KOPT-K1 (cell line): ENCODE data around the gene CAMK1D.

ENCODE experiments used
- H3K27ac ChIP-seq: fragments of 200-600 bp; sonication (generic); 2 replicates; pipeline ENCODE4 v1.5.1; 2016; ENCODE audit warnings: antibody characterized with exemption, mild to moderate bottlenecking, low read depth, low read length; ENCODE audit not compliant: poor library complexity, severe bottlenecking
- H3K36me3 ChIP-seq: fragments of 200-600 bp; sonication (generic); 2 replicates; pipeline ENCODE4 v1.5.1; 2017; ENCODE audit warnings: antibody characterized with exemption, mild to moderate bottlenecking, low read length, moderate library complexity; ENCODE audit not compliant: insufficient read depth
- H3K9me3 ChIP-seq: fragments of 200-600 bp; sonication (generic); 2 replicates; pipeline ENCODE4 v1.5.1; 2017; ENCODE audit warnings: antibody characterized with exemption, low read length, mild to moderate bottlenecking; ENCODE audit not compliant: insufficient read depth, poor library complexity, severe bottlenecking

CAMK1D gene

GRCh38 chr10:12829831-12830390 lies 480.6 kb downstream of the CAMK1D start:
- Histone ChIP-seq H3K27ac (no peak overlapping the region), H3K36me3 (no peaks in the 10 kb centered on the region), H3K9me3 (no peaks in the 10 kb centered on the region)

- H3K36me3 ChIP-seq, result no peaks in the 10 kb centered on the region
- no peak overlapping the region for H3K27ac ChIP-seq
- H3K9me3 ChIP-seq, result no peaks in the 10 kb centered on the region
Measured at GRCh38 chr10:12832096-12832495, 482.7 kb downstream of the CAMK1D start.

- H3K36me3 ChIP-seq, result no peaks in the 10 kb centered on the region
- H3K27ac ChIP-seq, result no peak overlapping the region
- H3K9me3 ChIP-seq, result no peaks in the 10 kb centered on the region
Measured at GRCh38 chr10:12833451-12833850, 484.1 kb downstream of the CAMK1D start.

- Histone ChIP-seq H3K9me3 (no peaks in the 10 kb centered on the region), H3K27ac (no peak overlapping the region), H3K36me3 (no peaks in the 10 kb centered on the region)
Measured at GRCh38 chr10:12834116-12834665, 484.8 kb downstream of the CAMK1D start.

- no peak overlapping the region for H3K27ac ChIP-seq
- no peaks in the 10 kb centered on the region for H3K9me3 ChIP-seq
Measured at GRCh38 chr10:12834721-12835120, 485.4 kb downstream of the CAMK1D start.

GRCh38 chr10:12835709-12836108 lies 486.4 kb downstream of the CAMK1D start:
- Histone ChIP-seq H3K27ac (no peak overlapping the region), H3K9me3 (no peaks in the 10 kb centered on the region), H3K36me3 (no peaks in the 10 kb centered on the region)

More at GRCh38 chr10:12834721-12835120, 485.4 kb downstream of the CAMK1D start:
- H3K36me3 ChIP-seq, result no peaks in the 10 kb centered on the region

GRCh38 chr10:12838366-12838765 lies 489.0 kb downstream of the CAMK1D start:
- no peak overlapping the region for H3K27ac ChIP-seq
- no peaks in the 10 kb centered on the region for H3K9me3 ChIP-seq
- no peaks in the 10 kb centered on the region for H3K36me3 ChIP-seq

- Histone ChIP-seq H3K36me3 (no peaks in the 10 kb centered on the region), H3K27ac (no peak overlapping the region), H3K9me3 (no peaks in the 10 kb centered on the region)
Measured at GRCh38 chr10:12838995-12839927, 489.9 kb downstream of the CAMK1D start.

GRCh38 chr10:12839941-12840611 lies 490.7 kb downstream of the CAMK1D start:
- Histone ChIP-seq H3K36me3 (no peaks in the 10 kb centered on the region), H3K27ac (no peak overlapping the region), H3K9me3 (no peaks in the 10 kb centered on the region)

GRCh38 chr10:12841426-12841825 lies 492.1 kb downstream of the CAMK1D start:
- no peaks in the 10 kb centered on the region for H3K36me3 ChIP-seq
- no peaks in the 10 kb centered on the region for H3K9me3 ChIP-seq
- H3K27ac ChIP-seq, result no peak overlapping the region

- no peak overlapping the region for H3K27ac ChIP-seq
- H3K9me3 ChIP-seq, result no peaks in the 10 kb centered on the region
- no peaks in the 10 kb centered on the region for H3K36me3 ChIP-seq
Measured at GRCh38 chr10:12841826-12842225, 492.5 kb downstream of the CAMK1D start.

- Histone ChIP-seq H3K36me3 (no peaks in the 10 kb centered on the region), H3K27ac (no peak overlapping the region), H3K9me3 (no peaks in the 10 kb centered on the region)
Measured at GRCh38 chr10:12842310-12842709, 493.0 kb downstream of the CAMK1D start.

GRCh38 chr10:12843296-12843945 lies 494.1 kb downstream of the CAMK1D start:
- Histone ChIP-seq H3K27ac (no peak overlapping the region), H3K36me3 (no peaks in the 10 kb centered on the region)

GRCh38 chr10:12844811-12845483 lies 495.6 kb downstream of the CAMK1D start:
- Histone ChIP-seq H3K36me3 (no peaks in the 10 kb centered on the region), H3K9me3 (no peaks in the 10 kb centered on the region), H3K27ac (no peak overlapping the region)

More at GRCh38 chr10:12843296-12843945, 494.1 kb downstream of the CAMK1D start:
- H3K9me3 ChIP-seq, result no peaks in the 10 kb centered on the region
